GM10847 (cell line): ENCODE results near the gene VTI1A.

Experiments used
- POLR2A ChIP-seq: IDR thresholded peaks from 2 replicates; pipeline ENCODE4 v1.6.1; 2011; ENCODE audit not compliant: insufficient read length; ENCODE audit errors: extremely low read depth

Gene VTI1A

DNA sequence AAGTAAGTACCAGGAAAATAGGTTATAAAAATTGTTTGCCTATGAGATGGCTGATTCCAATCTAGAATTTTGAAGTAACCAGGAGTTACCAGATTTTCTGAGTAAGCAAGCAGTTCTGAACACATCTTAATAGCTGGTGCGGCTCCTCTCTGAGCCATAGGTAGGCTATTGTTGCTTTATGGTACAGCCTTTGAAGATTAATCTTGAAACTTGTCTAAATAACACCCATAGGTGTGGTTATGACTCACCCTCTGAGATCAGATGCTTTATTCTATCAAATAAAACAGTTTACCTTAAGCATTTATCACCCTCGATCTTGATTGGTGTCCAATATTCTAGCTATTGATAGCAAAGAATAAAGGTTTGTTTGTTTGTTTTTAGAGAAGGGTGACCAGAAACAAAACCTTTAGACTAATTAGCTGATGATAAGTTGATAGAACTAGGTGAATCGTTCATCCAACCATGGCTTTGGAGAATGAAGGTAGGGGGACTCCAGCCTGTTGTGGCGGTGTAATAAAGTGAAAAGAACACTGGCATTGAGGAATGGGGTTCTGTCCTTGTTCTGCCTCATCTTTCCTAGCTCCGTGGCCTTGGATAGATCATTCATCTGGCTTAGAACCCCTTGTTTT is 72.2 kb downstream of the VTI1A start:
- no peak for TF ChIP-seq POLR2A

- no peak for TF ChIP-seq POLR2A
Measured at GRCh38 chr10:112520914-112521313, 73.9 kb downstream of the VTI1A start.

DNA sequence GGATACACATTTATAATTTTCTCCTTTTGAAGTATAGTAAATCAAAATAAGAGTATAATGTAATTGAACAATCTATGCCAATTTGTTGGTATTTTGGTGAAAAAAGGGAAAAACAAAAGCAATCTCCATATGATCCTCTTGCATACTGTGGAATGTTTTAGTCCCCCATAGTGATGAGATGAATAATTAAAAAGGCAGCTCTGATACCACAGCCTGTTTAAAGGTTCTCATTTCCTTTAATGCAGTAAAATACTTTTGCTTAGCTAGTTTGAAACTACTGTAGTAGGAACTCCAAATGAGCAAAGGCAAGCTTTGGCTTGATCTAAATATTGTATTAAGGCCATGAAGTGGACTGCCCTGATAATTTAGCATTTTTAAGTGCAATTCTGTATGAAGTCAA is 77.6 kb downstream of the VTI1A start:
- no peak for TF ChIP-seq POLR2A

DNA sequence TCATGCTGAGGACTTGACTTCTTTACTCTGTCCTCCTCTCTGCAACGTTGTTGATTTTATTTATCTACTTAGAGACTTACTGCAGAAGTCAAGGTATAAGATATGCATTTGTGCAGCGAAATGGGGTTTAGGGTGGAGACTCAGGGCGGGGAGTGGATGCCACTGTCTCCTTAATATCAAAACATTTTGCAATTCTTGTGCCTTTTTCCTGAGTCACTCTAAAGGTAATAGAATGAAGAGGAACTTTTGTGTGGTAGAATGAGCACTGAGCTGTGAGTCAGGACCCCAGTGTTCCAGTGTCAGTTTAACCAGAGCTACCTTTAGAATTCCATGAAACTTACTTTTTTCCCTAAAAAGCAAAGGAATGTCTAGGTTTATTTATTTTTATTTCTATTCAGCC is 78.2 kb downstream of the VTI1A start:
- no peak for TF ChIP-seq POLR2A

GRCh38 chr10:112526139-112526538 is 79.1 kb downstream of the VTI1A start:
- TF ChIP-seq POLR2A = no peak

DNA sequence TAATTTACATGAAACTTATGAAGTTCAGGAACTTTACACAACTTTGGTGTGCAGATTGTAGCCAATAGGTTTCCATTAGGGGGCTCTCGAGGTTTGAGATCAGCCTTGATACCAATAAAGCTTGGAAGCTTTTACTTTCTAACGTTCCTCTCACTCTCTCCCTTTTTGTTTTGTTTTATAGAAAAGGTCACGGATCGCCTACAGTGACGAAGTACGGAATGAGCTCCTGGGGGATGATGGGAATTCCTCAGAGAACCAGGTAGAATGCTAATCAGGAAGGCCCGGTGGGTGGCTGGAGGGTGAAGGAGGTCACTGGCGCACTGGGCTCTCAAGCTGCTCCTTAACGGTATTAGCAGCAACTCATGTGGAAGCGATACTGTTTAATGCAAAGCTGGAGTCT is 79.9 kb downstream of the VTI1A start:
- no peak for TF ChIP-seq POLR2A

- no peak for TF ChIP-seq POLR2A
Measured at GRCh38 chr10:112528235-112528634, 81.2 kb downstream of the VTI1A start.

DNA sequence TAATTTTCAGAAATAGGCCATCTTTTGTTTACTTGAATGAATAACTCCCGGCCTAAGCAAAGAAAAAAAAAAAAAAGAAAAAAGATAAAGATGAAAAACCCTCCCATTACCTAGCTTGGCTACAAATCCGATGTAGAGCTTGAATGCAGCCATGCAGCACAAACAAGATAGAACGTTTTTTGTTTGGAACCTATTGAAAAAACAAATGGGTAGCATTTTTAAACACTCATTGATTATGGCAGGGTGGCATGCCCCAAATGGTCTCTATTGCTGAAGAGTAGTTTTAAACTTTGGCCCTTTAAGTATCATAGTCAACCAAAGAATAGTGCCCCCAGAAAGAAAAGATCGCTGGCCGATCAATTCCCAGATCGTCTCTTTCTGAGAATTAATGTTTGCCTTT is 84.4 kb downstream of the VTI1A start:
- TF ChIP-seq POLR2A = no peak

DNA sequence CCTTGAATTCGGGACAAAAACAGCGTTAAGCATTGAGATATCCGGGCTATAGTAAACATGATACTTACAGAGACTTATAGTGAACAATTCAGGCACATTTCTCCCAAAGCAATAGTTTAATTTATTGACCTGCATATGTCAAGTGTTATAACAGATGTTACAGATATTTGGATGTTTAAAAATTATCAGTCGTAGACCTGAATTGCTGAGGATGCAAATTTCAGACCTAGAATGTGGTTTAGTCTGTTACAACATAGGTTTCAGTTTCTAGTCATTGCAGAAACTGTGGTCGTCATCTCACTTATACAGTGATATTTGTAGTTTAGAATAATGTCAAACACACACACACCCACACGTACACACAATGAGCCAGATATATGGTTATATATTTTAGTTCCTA is 85.2 kb downstream of the VTI1A start:
- no peak for TF ChIP-seq POLR2A

GRCh38 chr10:112532956-112533355 is 85.9 kb downstream of the VTI1A start:
- TF ChIP-seq POLR2A = no peak

- TF ChIP-seq POLR2A = no peak
Measured at GRCh38 chr10:112533916-112534315, 86.9 kb downstream of the VTI1A start.

- no peak for TF ChIP-seq POLR2A
Measured at GRCh38 chr10:112535531-112535951, 88.5 kb downstream of the VTI1A start.

DNA sequence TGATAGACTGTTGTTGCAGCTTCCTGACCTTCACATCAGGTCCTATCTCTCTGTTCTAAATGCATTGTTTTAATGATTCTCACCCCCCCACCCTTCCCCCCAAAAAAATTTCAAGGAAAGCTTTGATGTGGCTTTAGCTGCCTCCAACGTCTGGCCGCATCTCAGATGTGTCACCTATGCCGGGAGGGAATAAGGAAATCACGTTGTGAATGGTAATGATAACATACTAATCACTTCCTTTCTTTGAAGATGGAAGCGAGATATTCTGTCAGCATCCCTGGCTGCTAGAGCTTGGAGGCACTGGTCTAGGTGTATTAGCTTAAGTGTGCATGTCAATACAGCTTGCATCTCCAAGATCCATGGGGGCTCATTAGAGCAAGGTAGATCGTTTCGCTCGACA is 89.6 kb downstream of the VTI1A start:
- TF ChIP-seq POLR2A = no peak

GRCh38 chr10:112538168-112538567 is 91.2 kb downstream of the VTI1A start:
- TF ChIP-seq POLR2A = no peak

- no peak for TF ChIP-seq POLR2A
Measured at GRCh38 chr10:112539340-112539739, 92.3 kb downstream of the VTI1A start.

DNA sequence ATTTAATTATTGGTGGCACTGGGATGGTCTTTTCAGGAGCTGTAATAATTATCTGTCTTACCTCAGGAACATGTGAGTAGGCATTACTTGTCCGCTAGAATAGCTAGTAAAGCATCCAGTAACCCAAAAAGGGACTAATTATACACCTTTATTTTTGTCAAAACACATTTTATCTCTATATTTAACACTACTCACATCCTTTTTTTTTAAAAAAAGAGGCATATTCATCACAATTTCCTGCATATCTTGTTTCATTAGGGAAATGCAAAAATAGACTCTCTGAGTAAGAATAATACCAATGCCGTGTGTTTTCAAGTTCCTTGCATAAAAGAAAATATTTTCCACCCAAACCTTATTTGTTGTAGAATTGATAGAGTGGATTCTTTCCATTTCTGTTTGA is 99.5 kb downstream of the VTI1A start:
- TF ChIP-seq POLR2A = no peak

GRCh38 chr10:112548535-112549276 is 101.7 kb downstream of the VTI1A start:
- TF ChIP-seq POLR2A = no peak
